HAP-1 (cell line): ENCODE measurements around the gene PAQR8.

Experiments used
- DNase-seq, 2 experiments: peaks; one replicate each; pipeline ENCODE4 v3.0.0-alpha.2; 2016 to 2020; ENCODE audit warnings: low spot score in 2 of 2
- H3K27me3 ChIP-seq: fragments of 250-450 bp; sonication (Bioruptor Pico); 2 replicates; pipeline ENCODE4 v1.5.1; 2020; ENCODE audit warnings: low read depth, mild to moderate bottlenecking, moderate library complexity
- H3K36me3 ChIP-seq: fragments of 250-450 bp; sonication (Bioruptor Pico); replicated peaks from 2 replicates; pipeline ENCODE4 v1.5.1; 2020; ENCODE audit warnings: mild to moderate bottlenecking
- H3K4me1 ChIP-seq: fragments of 250-450 bp; sonication (Bioruptor Pico); 2 replicates; pipeline ENCODE4 v1.5.1; 2020; ENCODE audit warnings: mild to moderate bottlenecking
- H3K4me3 ChIP-seq: fragments of 250-450 bp; sonication (Bioruptor Pico); 2 replicates; pipeline ENCODE4 v1.5.1; 2020; ENCODE audit warnings: mild to moderate bottlenecking, moderate library complexity
- H3K9me3 ChIP-seq: fragments of 250-450 bp; sonication (Bioruptor Pico); 2 replicates; pipeline ENCODE4 v1.5.1; 2020; ENCODE audit warnings: mild to moderate bottlenecking, moderate library complexity
- in situ Hi-C: fragments of 300-500 bp; cut with MboI; formaldehyde crosslinking; loops from 3 replicates; pipeline ENCODE4 v1.14.3; 2020; ENCODE audit warnings: low sequenced_read_pairs, inconsistent platforms, mixed read lengths

The PAQR8 gene

DNA sequence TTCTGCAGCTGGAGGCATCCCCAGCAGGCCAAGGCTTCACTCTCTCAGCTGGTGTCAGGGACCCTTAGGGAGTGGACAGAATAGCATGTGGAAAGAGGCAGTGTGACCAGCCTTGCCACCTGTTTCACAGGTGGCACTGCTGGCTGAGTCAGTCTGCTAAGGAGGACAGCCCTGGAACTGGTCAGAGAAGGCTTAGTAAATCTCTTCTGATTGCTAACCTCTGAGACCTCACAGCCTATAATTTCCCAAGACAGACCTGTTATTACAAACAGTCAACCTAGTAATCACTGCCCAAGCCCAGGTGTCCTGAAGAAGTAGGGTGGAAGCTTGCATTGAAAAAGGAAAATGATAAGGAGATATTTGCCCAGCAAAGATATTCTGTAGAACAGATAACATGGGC lies 26.4 kb upstream of the PAQR8 start:
- in situ Hi-C loops: no loop called here
- H3K9me3 ChIP-seq: no peaks in the 10 kb centered on the region
- no peaks in the 10 kb centered on the region; the same call in none of the 2 replicates for H3K4me1 ChIP-seq
- H3K36me3 ChIP-seq: no peaks in the 10 kb centered on the region
- DNase-seq: no peak
- no peaks in the 10 kb centered on the region for H3K27me3 ChIP-seq
- H3K4me3 ChIP-seq: no peak overlapping the region

GRCh38 chr6:52336919-52337561 lies 24.9 kb upstream of the PAQR8 start:
- H3K4me1 ChIP-seq: peaks cover 4% of the 10 kb centered on the region
- no peak for DNase-seq
- no peak overlapping the region for H3K4me3 ChIP-seq
- H3K36me3 ChIP-seq: no peaks in the 10 kb centered on the region
- H3K9me3 ChIP-seq: no peaks in the 10 kb centered on the region
- no peaks in the 10 kb centered on the region for H3K27me3 ChIP-seq
- in situ Hi-C loops: no loop called here

DNA sequence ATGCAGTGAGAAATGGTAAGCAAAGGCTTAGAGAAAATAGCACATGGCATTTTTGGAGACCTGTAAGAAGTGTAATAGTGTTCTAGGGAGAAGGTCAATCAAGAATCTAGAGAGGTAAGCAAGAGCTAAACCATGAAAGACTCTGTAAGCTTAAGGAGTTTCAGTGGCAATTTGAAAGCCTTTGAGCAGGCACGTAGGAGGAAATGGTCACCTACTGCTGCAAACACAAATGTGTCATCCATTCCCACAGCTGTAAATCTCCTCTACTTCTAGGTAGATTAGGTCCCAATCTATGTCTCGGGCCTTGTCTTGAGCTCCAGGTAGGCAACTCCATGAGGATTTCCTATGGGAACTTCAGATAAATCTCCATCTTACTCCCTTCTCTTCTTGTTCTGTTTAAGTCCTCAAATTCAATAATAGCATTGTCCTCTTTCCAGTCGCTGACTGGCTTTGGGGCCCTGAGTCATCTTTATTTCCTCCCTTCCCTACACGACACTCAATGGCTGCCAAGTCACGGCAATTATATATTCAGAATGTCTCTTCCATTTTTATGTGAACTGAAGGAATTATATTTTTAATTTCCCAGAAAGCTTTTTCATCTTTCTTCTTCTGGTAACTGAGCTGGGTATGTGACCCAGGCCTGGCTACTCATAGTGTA lies 24.2 kb upstream of the PAQR8 start:
- H3K9me3 ChIP-seq: no peaks in the 10 kb centered on the region
- no peak overlapping the region for H3K4me3 ChIP-seq
- no peaks in the 10 kb centered on the region for H3K27me3 ChIP-seq
- DNase-seq: no peak
- no peaks in the 10 kb centered on the region for H3K36me3 ChIP-seq
- in situ Hi-C loops: no loop called here
- H3K4me1 ChIP-seq: peaks cover 4% of the 10 kb centered on the region

- Histone ChIP-seq H3K4me3 (no peak overlapping the region), H3K9me3 (no peaks in the 10 kb centered on the region), H3K36me3 (no peaks in the 10 kb centered on the region), H3K4me1 (peaks cover 4% of the 10 kb centered on the region), H3K27me3 (no peaks in the 10 kb centered on the region)
- in situ Hi-C loops: no loop called here
- peak; percentile 57 to 72 for DNase-seq
Observed at GRCh38 chr6:52340603-52340880, 21.4 kb upstream of the PAQR8 start.

DNA sequence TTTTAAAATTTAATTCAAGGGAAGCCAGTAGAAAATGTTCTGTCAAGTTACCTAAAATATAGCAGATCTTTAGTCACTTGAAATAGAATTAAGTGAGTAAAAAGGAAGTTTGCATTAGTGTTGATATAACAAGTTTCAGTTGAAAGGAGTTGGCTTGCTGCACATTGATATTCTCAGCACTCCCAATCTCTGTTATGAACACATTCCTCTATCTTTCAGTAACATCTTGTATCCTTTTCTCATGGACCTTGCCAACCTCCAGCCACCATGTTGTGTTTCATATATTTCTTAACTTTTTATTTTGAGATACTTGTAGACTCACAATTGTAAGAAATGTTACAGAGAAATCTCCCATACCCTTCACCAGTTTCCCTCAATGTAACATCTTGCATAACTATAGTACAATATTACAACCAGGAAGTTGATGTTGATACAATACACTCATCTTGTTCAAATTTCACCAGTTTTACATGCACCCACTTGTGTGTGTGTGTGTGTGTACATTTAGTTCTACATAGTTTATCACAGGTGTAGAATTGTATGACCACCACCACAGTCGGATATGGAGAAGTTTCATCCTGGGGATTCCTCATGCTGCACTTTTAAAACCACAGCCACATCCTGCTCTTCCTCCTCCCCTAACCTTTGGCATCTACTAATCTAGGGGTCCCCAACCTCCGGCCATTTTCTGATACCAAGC lies 20.2 kb upstream of the PAQR8 start:
- Histone ChIP-seq H3K9me3 (no peaks in the 10 kb centered on the region), H3K4me3 (no peak overlapping the region), H3K4me1 (peaks cover 4% of the 10 kb centered on the region), H3K36me3 (no peaks in the 10 kb centered on the region), H3K27me3 (no peaks in the 10 kb centered on the region)
- in situ Hi-C loops: no loop called here
- DNase-seq: no peak

- in situ Hi-C loops: no loop called here
Observed at GRCh38 chr6:52345311-52345710, 16.6 kb upstream of the PAQR8 start.

DNA sequence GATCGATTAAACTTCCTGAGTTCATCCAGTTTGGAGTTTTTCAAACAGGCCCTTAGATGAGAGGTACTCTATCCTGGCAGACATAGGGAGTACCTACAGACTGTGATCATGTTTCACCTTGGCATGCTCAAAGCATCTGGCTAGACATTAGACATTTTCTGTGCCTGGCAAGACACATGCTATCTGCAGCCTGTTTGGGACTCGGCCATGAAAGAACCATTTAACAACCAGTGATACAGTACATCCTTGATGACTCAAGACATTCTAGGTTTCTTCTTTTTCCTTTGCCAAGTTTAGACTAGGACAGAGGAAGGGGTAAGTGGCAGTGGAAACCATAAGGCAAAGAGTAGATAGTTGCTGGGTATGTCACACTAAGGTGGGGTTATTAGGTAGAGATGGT lies 15.4 kb upstream of the PAQR8 start:
- Histone ChIP-seq H3K9me3 (no peaks in the 10 kb centered on the region), H3K27me3 (no peaks in the 10 kb centered on the region), H3K36me3 (no peaks in the 10 kb centered on the region), H3K4me1 (no peaks in the 10 kb centered on the region), H3K4me3 (no peak overlapping the region)
- DNase-seq: no peak
- in situ Hi-C loops: no loop called here

More at GRCh38 chr6:52345311-52345710, 16.6 kb upstream of the PAQR8 start:
- no peak for DNase-seq
- Histone ChIP-seq H3K36me3 (no peaks in the 10 kb centered on the region), H3K9me3 (no peaks in the 10 kb centered on the region), H3K27me3 (no peaks in the 10 kb centered on the region), H3K4me1 (peaks cover 4% of the 10 kb centered on the region), H3K4me3 (no peak overlapping the region)

DNA sequence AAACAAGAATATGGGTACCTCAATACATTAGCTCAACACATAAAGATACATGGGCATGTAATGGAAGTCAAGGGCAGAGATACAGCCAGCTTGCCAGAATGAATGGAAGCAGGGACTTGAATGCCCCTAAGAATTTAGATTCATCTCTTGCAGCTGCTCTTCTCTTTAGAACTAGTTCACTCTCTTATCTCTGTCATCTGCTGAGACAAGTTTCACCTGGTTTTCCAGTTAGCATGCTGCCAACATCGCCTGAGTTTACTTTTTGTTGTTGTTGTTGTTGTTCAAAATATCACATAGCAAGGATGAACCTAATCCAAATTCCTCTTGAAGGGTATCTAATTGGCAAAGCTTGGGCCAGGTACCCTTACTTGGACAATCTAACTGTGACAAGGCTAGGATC lies 14.1 kb upstream of the PAQR8 start:
- H3K27me3 ChIP-seq: no peaks in the 10 kb centered on the region
- in situ Hi-C loops: no loop called here
- no peaks in the 10 kb centered on the region for H3K9me3 ChIP-seq
- DNase-seq: no peak
- no peak overlapping the region for H3K4me3 ChIP-seq
- H3K4me1 ChIP-seq: peaks cover 7% of the 10 kb centered on the region; the same call in 1 of the 2 replicates
- no peaks in the 10 kb centered on the region for H3K36me3 ChIP-seq

DNA sequence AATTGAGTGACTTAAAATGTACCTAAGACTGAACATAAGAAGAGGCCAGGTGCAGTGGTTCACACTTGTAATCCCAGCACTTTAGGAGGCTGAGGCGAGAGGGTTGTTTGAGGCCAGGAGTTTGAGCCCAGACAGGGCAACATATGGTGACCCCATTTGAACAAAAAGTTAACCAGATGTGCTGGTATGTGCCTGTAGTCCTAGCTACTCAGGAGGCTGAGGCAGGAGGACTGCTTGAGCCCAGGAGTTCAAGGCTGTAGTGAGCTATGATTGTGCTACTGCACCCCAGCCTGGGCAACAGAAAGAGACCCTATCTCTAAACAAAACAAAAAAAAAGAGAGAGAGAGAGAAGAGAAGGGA lies 10.1 kb upstream of the PAQR8 start:
- no peaks in the 10 kb centered on the region for H3K36me3 ChIP-seq
- H3K4me3 ChIP-seq: no peak overlapping the region
- H3K4me1 ChIP-seq: peaks cover 13% of the 10 kb centered on the region
- in situ Hi-C loops: no loop called here
- H3K27me3 ChIP-seq: no peaks in the 10 kb centered on the region
- DNase-seq: no peak
- no peaks in the 10 kb centered on the region for H3K9me3 ChIP-seq

- in situ Hi-C loops: no loop called here
- peak in 1 of 2 experiments; percentile 24 for DNase-seq
- no peak overlapping the region for H3K4me3 ChIP-seq
Observed at GRCh38 chr6:52352239-52353018, 9.5 kb upstream of the PAQR8 start.

GRCh38 chr6:52356017-52356416 lies 5.9 kb upstream of the PAQR8 start:
- H3K36me3 ChIP-seq: no peaks in the 10 kb centered on the region
- in situ Hi-C loops: no loop called here
- H3K27me3 ChIP-seq: no peaks in the 10 kb centered on the region
- H3K4me1 ChIP-seq: peaks cover 13% of the 10 kb centered on the region
- H3K9me3 ChIP-seq: no peaks in the 10 kb centered on the region
- no peak overlapping the region for H3K4me3 ChIP-seq
- DNase-seq: no peak

More at GRCh38 chr6:52352239-52353018, 9.5 kb upstream of the PAQR8 start:
- H3K4me1 ChIP-seq: peaks cover 13% of the 10 kb centered on the region
- H3K9me3 ChIP-seq: no peaks in the 10 kb centered on the region
- no peaks in the 10 kb centered on the region for H3K36me3 ChIP-seq
- H3K27me3 ChIP-seq: no peaks in the 10 kb centered on the region

DNA sequence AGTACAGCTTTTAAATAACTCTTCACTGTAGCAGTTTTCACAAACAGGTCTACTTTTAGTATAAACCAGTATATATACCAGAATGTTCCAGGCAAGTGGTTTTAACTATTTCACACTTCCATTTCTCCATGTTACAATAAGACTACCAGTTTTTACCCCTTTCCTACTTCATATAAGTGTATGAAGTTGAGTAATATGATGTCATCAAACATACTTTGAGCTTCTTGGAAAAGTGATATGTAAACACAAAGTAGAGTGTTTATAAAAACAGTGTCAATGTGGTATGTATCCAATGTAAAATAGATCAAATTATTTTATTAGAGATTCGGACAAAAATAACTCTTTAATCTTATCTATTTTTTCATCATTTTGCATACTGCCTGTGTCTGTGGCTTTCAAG lies 2.5 kb upstream of the PAQR8 start:
- no peaks in the 10 kb centered on the region for H3K9me3 ChIP-seq
- DNase-seq: no peak
- no peaks in the 10 kb centered on the region for H3K36me3 ChIP-seq
- 0 out of 2 replicates have a peak, but pooled peaks cover 3% of the 10 kb centered on the region for H3K4me1 ChIP-seq
- H3K4me3 ChIP-seq: no peak overlapping the region
- in situ Hi-C loops: no loop called here
- H3K27me3 ChIP-seq: no peaks in the 10 kb centered on the region

GRCh38 chr6:52360028-52360427 lies 1.9 kb upstream of the PAQR8 start:
- no peak overlapping the region for H3K4me3 ChIP-seq
- H3K36me3 ChIP-seq: no peaks in the 10 kb centered on the region
- H3K27me3 ChIP-seq: no peaks in the 10 kb centered on the region
- 0 out of 2 replicates have a peak, but pooled peaks cover 3% of the 10 kb centered on the region for H3K4me1 ChIP-seq
- in situ Hi-C loops: no loop called here
- no peak for DNase-seq
- H3K9me3 ChIP-seq: no peaks in the 10 kb centered on the region
